CD4-positive, alpha-beta T cell treated with Interleukin-21 for 1 hour (primary cell): ENCODE data around the gene MLANA.

Experiments
- DNase-seq: peaks from one replicate; pipeline ENCODE4 v3.0.0-alpha.2; 2020

Gene MLANA

DNA sequence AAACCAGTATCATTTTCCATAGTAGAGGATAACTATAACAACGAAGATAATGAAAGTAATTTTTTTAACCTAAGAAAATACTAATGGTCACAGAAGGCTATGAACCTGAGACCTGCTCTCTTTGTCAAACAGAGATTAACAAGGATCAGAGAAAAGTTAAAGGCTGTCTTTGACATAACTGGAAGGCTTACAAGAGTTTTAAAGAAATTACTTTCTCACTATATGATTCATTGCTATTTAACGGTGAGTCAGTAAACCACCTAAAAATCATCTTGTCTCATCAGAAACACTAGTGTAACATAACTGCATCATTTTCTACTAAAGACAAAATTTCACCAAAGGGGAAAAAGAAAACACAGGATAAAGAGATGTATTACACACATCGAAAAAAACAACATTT, 19.3 kb downstream of the MLANA start:
- no peak for DNase-seq

DNA sequence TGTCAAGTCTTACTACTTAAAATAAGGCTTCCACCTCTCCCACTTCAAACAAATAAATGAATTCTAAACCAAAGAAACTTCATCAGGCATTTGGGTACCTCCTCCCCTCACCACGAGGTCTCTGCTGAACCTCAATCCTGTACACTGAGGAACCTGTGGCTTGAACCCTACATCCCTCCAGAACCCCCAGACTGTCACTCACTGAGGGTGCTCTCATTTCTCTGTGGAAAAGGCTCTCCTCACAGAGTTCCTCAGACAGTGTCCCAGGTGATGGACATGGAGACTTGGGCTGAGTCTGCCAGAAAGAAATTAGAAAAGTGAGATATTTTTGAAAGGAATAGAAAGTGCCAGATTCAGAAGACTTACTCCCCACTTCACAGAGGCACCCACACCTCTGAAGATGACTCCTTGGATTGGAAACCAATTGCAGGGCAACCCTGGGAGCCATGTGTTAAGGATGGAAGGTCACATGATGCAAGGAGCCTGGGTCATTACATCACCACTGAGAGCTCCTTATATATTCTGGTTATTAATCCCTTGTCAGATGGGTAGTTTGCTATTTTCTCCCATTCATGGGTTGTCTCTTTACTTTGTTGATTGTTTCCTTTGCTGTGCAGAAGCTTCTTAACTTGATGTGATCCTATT, 19.8 kb downstream of the MLANA start:
- DNase-seq: no peak

DNA sequence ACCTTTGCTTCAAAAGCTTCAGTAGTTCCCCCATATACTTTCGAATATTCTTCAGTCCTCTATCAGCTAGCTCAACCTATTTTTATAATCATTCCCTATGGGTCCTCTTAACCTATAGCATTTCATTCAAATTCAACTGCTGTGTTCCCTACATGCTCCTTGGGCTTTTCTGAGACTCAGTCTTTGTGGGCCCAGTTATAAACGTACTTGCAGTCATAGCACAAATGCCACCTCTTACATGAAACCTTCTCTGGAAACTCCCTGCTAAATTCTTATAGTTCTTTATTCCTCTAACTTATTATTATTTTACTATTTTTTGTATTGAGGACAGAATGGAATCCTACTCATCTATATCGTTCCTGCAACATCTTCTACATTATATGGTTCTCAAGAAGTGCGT, 24.7 kb downstream of the MLANA start:
- no peak for DNase-seq

DNA sequence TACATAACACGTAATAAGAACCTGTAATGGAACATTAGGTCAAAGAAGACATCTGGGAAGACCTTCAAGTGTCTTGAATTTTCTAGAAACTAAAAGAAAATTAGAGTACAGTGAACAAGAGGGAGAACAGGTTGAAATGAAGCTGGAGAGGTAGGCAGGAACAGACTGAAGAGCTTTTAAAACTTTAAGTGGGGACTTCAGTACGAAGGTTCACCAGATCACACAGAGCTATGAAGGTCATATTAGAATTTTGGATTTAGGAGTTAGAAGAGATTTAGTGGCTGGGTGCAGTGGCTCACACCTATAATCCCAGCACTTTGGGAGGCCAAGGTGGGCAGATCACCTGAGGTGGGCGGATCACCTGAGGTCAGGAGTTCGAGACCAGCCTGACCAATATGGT, 26.6 kb downstream of the MLANA start:
- no peak for DNase-seq

DNA sequence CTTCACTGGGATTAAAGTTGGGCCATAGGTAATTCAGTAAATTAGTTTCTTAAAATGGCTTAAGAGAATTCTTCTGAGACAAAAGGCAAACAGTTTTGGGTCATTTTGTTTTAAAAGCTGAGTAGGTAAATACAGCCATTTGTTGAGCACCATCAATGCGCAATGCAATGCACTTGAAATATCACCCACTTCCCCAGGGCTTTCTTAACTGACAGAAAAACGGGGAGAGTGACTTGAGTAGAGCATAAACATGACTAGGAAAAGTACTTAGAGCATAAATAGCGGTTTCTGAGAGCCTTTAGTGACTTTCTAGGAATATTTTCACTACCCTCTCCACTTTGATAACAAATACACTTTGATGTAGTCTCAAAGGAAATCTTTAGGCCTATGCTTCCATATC, 27.2 kb downstream of the MLANA start:
- DNase-seq: no peak

DNA sequence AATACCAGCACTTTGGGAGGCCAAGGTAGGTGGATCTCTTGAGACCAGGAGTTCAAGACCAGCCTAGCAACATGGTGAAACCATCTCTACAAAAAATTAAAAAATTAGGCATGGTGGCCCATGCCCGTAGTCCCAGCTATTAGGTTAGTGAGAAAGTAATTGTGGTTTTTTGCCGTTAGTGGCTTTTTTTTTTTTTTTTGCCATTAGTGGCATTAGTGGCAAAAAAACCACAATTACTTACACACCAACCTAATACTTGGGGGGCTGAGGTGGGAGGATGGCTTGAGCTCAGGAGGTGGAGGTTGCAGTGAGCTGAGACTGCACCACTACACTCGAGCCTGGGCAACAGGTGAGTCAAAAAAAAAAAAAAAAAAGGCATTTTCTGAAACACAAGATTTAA, 27.8 kb downstream of the MLANA start:
- no peak for DNase-seq

DNA sequence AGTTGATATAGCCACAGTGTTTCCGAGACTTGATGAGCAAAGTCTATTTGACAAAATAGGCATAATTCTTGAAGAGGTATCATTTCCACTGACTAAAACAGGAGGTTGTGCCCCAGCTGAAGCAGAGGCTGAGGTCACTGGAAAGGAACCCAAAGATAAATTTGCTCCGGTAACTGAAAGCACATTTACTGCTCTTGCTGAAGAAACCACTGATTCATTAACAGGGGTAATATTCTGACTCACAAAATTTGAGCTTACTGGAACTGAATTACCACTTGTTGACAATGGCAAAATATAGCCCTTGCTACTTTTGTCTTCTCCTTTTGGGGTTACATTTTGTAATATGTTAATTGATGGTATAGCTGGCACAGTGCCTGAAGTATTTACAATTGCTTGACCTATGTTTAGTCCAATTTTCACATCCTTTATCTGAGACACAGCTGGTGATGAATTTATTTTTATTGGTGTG, 30.2 kb downstream of the MLANA start:
- no peak for DNase-seq

DNA sequence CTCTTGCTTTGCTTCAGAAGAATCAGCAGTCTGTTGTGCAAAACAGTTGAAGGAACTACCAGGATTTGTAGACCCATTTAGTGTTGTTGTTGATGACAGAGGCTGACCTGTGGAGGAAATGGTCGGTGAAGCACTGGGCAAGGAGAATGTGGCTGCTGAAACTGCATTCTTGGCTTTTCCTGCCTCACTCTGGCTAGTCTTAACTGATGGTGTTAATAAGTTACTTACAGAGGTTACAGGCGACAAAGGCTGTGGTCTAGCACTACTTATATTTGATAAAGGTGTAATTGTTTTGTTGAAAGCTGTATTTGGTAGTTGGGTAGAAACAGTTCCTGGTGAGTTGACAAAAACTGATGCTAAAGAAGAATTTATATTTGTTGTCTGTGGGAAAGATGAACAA, 31.5 kb downstream of the MLANA start:
- peak; percentile 1 for DNase-seq

DNA sequence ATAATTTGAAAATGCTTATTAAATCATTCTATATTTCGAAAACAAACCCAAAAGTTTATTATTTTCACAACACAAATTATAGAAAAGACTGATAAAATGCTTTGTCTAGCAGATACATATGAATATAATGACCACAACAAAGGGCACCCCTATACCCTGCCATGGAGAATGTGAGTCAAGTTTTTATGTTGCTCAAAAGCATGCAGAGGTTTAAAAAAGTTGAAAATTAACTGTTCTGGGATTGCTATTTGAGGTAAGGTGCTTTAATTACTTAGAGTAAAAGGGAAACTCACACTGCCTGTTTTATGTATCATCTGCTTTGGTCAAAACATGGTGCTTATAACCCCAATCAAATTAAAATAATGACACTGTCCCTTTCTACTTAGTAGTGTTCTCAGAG, 41.0 kb downstream of the MLANA start:
- DNase-seq: no peak

DNA sequence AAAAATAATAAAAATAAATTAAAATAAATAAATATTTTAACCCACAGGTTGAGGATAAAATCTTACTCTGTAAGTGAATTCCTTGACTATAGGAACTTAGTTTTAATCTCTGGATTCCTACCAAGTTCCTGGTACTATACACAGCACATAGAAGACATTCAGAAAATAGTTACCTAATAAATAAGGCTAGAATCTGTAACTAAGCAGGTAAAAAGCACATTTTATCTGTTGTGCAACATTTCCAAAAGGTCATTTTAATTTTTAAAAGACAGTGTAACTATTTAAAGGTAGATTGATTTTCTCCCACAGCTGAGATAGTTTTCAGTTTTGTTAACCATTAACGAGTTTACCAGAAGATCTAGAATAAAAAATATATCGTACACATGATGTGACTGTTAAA, 47.8 kb downstream of the MLANA start:
- no peak for DNase-seq

DNA sequence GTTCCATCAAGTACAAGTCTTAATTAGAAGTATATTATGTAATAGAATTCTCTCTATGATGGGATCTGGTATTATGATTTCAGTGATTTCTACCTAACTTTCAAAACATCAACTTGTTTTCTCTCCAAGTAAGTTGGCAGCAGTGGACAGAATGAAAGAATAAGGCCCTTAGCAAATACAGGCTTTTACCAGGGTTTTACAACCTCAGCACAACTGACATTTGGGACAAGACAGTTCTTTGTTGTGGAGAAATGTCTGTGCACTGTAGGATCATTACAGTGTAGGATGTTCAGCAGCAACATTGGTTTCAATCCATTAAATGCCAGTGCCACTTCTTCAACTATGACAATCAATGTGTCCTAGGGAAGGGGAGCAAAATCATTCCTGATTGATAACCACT, 48.8 kb downstream of the MLANA start:
- no peak for DNase-seq

DNA sequence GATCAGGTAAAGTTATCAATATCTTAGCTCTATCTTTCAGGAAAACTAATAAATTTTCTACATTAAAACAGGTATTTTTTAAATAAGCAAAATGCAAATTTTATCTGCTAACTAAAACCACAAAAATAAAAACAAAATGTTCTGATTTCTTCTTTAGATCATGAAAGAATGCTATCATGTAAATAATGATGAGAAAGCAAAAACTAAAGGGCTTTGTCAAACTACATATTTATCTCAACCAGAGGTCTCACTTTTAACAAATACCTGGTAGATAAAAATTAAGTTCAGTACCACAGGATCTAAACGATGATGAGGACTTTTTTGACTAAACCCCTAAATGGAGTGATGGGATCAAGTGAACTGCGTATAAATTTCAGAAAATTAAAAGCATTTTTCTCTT, 50.5 kb downstream of the MLANA start:
- no peak for DNase-seq

DNA sequence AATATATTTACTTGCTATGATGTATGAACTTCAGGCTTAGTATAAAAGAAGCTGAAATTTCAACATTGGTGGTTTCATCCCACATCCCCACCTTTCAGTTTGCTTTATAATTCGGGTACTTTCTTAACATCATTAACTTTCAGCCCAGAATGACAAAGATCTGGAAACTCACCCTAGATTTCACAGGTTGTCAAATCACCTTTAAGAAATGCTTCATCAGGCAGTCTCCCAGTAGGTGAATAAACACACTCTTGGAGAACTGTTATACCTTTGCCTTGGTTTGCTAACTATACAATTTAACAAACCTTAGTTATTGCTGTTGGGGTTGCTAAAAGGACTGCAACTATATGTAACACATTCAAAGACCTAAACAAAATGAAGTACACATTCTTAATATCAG, 54.4 kb downstream of the MLANA start:
- DNase-seq: no peak

DNA sequence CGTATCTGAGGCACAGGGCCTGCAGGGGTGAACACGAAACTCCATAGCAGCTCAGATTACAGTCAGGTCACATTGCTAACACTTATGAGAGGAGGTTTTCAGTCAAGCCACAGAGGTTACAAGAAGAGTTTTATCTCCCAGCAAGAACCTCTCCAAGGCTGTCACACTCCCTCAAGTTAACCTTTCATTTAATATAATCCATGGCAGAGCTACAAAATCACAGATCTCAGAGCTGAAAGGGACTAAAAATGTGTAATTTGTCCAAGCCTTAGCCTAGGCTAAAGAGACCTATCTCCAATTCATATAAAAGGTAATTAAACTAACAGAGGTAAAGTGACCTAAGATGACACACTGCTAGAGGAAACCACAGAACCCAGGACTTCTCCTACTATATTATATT, 57.2 kb downstream of the MLANA start:
- peak; percentile 1 for DNase-seq

DNA sequence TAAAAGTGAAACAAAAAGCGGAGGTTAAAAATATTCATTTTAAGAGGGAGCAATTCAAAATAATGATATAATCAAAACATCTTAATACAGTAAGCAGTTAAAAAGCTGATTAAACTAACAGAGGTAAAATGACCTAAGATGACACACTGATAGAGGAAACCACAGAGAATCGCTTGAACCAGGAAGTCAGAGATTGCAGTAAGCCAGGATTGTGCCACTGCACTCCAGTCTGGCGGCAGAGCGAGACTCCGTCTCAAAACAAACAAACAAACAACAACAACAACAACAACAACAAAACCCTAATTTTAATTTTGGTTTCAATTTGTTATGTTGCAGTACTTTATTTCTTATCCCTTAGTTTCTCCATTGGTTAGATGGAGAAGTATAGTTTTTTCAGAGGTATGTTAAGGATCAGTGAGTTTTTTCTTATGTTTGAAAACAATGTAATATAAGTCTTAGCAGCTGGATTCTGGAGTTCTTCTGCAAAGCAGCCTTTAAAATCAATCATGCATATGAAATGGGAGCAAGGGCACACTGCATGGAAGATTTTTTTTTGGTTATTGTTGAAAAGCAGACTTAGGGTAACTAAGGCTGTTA, 58.5 kb downstream of the MLANA start:
- peak; percentile 54 for DNase-seq

DNA sequence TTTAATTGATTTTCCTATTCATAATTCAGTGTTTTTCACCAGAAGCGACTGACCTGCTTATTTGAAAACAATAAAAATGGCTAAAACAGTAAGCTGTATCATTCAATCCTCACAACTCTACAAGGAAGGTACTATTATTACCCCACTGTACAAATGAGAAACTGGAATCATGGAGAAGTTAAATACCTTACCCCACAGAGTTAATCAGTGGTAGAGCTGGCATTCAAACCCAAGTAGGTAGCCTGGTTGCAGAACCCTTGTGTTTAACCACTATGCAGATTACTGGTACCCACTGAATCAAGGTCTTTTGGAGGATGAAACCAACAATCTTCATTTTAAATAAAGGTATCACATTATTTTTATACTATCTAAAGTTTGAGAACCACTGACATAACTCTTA, 59.6 kb downstream of the MLANA start:
- DNase-seq: no peak

DNA sequence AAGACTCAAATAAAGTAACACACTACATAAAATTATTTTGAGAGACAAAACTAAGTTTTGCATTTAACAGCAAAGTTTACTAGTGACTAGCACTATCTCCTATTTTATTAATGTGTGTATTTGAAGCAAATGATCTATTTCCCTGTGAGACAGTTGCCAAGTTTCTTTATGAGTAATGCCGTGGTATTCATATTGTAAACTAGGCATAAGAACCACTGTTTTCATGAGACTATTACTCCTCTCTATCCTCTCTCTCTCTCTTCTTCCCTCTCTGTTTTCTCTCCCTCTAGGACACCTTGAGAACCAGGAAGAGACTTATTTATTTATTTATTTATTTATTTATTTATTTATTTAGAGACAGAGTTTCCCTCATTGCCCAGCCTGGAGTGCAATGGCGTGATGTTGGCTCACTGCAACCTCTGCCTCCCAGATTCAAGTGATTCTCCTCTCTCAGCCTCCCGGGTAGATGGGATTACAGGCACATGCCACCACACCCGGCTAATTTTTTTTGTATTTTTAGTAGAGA, 61.1 kb downstream of the MLANA start:
- no peak for DNase-seq

DNA sequence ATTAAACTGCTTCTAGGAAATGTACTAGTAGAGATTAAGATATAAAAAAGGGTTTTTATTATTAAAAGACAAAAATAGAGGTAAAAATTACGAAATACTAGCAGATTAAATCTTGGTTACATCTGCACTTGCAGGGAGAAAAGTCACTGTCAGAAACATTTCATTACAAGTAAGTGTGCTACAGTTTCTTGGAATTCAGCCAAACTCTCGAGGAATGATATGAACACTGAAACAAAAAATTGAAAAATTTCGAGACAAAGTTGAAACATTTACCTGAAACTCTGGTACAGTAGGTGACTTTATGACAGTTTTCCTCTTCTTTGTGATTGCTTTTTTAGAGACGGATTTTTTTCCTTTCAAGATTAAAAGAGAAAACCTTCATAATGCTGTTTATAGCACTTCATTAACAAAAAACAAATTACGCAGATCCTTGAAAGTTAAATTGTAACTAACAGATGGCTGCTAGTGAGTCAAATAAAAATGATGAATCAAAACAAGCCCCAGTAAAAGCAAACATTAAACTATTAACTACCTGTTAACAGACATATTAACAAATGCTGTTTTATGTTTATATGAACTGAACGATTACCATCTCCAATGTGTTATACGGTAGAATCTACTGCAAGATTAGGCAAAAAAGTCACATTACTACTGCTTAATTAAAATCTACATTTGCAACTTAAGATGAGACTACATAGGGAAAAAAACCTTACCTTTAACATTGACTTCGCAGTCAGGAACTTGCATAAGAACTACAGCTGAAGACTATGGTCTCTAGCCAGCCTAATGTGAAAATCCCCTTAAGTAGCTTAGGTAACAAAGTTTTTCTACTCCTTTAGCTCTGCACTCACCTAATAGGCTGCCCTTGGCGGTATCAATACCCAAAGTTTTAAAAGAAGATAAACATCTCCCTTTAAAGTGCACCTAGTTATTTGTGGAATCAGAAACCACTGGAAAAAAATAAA, 63.3 kb downstream of the MLANA start:
- DNase-seq: no peak

DNA sequence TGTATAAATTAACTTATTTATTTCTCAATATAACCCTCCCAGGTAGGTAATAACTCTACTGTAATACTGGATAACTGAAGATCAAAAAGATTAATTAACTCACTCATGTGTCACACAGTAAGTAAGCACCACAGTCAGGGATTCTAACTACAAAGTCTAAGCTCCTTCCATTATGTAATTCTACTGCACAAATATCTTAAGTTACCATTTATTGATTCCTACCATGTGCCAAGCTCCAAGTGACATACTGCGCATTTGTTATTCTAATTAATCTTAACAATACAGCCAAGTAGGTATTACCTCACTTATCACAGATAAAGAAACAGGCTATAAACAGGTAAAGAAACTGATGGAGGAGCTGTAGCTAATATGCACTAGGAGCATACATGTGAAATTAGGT, 66.5 kb downstream of the MLANA start:
- DNase-seq: no peak

DNA sequence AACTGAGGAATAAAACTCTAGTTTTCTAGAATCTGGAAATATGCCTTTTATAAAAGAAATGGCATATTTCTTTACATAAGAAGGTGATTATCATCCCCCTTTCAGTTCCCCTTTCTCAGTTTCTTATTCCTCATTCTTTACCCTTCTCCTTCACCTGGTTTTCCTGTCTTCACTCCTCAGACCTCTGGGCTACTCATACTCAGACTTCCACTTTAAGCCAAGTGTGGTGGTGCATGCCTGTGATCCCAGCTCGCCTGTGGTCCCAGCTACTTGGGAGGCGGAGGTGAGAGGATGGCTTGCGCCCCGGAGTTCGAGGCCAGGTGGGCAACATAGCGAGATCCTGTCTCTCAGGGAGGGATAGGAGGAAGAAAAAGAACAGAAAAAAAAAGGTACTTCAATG, 67.6 kb downstream of the MLANA start:
- DNase-seq: no peak
